Natural killer cell (primary cell): ENCODE results near the gene MR1. TPM values are rescaled to one million over a fixed set of nuclear protein-coding genes. Genes with fewer than 3 reads are reported as not detected.

Experiments used
- ATAC-seq, 3 donors: fragments of 150-1000 bp in 2 of 3; fragments of 200-7000 bp in 1 of 3; cut with Tn5 transposase; 1 replicate in 1 of 3; 2 replicates in 2 of 3; pipeline ENCODE4 v1.10.0; 2021; ENCODE audit warnings: mild to moderate bottlenecking in 2 of 3, moderate library complexity in 2 of 3
- DNase-seq, 2 donors: peaks; one replicate each; pipeline versions ENCODE4 v3.0.0 to v3.0.0-alpha.2; 2013 to 2021; ENCODE audit warnings: mixed read lengths in 1 of 2
- H3K27ac ChIP-seq: one replicate; pipeline ENCODE4 v1.5.1; 2013; ENCODE audit warnings: mild to moderate bottlenecking, low read length
- H3K27me3 ChIP-seq: one replicate; pipeline ENCODE4 v1.6.1; 2013; ENCODE audit warnings: low read length; ENCODE audit not compliant: control insufficient read depth, insufficient read depth
- H3K36me3 ChIP-seq: one replicate; pipeline ENCODE4 v1.6.1; 2013; ENCODE audit warnings: low read length; ENCODE audit not compliant: control insufficient read depth, insufficient read depth
- H3K4me1 ChIP-seq: one replicate; pipeline ENCODE4 v1.6.1; 2013; ENCODE audit warnings: low read length; ENCODE audit not compliant: control insufficient read depth, insufficient read depth
- H3K4me3 ChIP-seq: one replicate; pipeline ENCODE4 v1.5.1; 2013; ENCODE audit warnings: low read length
- H3K9me3 ChIP-seq: one replicate; pipeline ENCODE4 v1.6.1; 2013; ENCODE audit warnings: low read length; ENCODE audit not compliant: control insufficient read depth, insufficient read depth
- H3K27ac Mint-ChIP-seq, 2 donors: one replicate each; pipeline ENCODE4 v1.8.0; 2022; ENCODE audit warnings: mild to moderate bottlenecking in 2 of 2, mixed read lengths in 2 of 2, moderate library complexity in 1 of 2
- H3K27me3 Mint-ChIP-seq, 2 donors: one replicate each; pipeline ENCODE4 v1.8.0; 2022; ENCODE audit warnings: low read depth in 2 of 2, mixed read lengths in 2 of 2
- H3K36me3 Mint-ChIP-seq: one replicate; pipeline ENCODE4 v1.8.0; 2022; ENCODE audit warnings: mixed read lengths
- H3K4me1 Mint-ChIP-seq, 2 donors: one replicate each; pipeline ENCODE4 v1.8.0; 2022; ENCODE audit warnings: mixed read lengths in 2 of 2
- H3K4me3 Mint-ChIP-seq: one replicate; pipeline ENCODE4 v1.8.0; 2022; ENCODE audit warnings: mild to moderate bottlenecking, moderate library complexity, mixed read lengths
- H3K9me3 Mint-ChIP-seq, 2 donors: one replicate each; pipeline ENCODE4 v1.8.0; 2022; ENCODE audit warnings: mixed read lengths in 2 of 2
- CTCF ChIP-seq: fragments of 200-600 bp; IDR thresholded peaks from one replicate; pipeline ENCODE4 v1.8.0; 2022; ENCODE audit warnings: antibody characterized with exemption
- WGBS: methylation state at CpG from one replicate; pipeline ENCODE4 v1.1.7; 2013; ENCODE audit warnings: missing lambda C conversion rate; ENCODE audit not compliant: insufficient coverage; 5-methylcytosine and 5-hydroxymethylcytosine counted together
- intact Hi-C: fragments of 100-400 bp; cut with micrococcal nuclease; formaldehyde crosslinking; loops from one replicate; pipeline ENCODE4 v1.14.2; 2022
- total RNA-seq, 4 donors: library from RNA; stranded (reverse); fragments of 120-200 nt in 1 of 4; gene quantifications; one replicate each; pipeline versions ENCODE4 v1.2.3 to v1.2.4, GENCODE V29; 2013 to 2022

Gene MR1
- total RNA-seq, 3 donors from 2014 or later (not counting 1 experiment from before 2014, with no cell fraction given) = 27.8 to 35.3 (median 34.6) TPM

GRCh38 chr1:181077576-181078242 is 43.9 kb downstream of the MR1 start:
- Histone ChIP-seq H3K36me3 (no peaks in the 10 kb centered on the region), H3K4me1 (no peaks in the 10 kb centered on the region), H3K27me3 (no peaks in the 10 kb centered on the region), H3K9me3 (no peaks in the 10 kb centered on the region), H3K4me3 (no peak overlapping the region), H3K27ac (no peak overlapping the region)
- intact Hi-C loops = no loop called here
- DNase-seq = no peak
- Mint-ChIP-seq H3K27me3 (peaks cover 22 to 42% of the 10 kb centered on the region in 2 donors), H3K36me3 (no peaks in the 10 kb centered on the region), H3K4me1 (no peaks in the 10 kb centered on the region), H3K9me3 (no peaks in the 10 kb centered on the region), H3K27ac (no peak overlapping the region), H3K4me3 (no peak overlapping the region)
- no peak for TF ChIP-seq CTCF
- 83% methylated on average over 7 of the region's 7 CpGs for WGBS
- ATAC-seq = no peak

DNA sequence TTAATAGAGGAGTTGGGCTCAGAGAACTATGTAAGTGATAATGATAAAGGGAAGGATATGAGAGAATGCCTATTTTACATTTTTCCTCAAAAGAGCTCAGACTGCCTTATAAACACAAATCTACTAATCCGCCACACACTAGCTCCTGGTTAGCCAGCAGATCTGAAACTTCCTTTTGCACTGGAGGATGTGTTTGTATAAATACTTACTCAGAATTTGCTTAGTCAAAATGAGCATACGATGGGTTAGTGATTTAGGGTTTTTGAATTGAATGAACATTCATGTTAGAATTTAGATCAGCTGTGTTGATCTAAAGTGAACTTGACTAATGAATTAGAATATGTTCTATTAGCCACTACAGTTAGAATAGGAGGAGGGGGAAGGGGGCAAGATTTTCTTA is 45.6 kb downstream of the MR1 start:
- DNase-seq (no peak), ATAC-seq (no peak)
- H3K4me1 Mint-ChIP-seq = peaks cover 0 to 4% of the 10 kb centered on the region in 2 donors
- no peaks in the 10 kb centered on the region for H3K36me3 ChIP-seq
- no peaks in the 10 kb centered on the region for H3K4me1 ChIP-seq
- no peaks in the 10 kb centered on the region for H3K27me3 ChIP-seq
- H3K9me3 ChIP-seq = no peaks in the 10 kb centered on the region
- H3K27ac Mint-ChIP-seq = no peak overlapping the region
- H3K4me3 Mint-ChIP-seq = no peak overlapping the region
- H3K4me3 ChIP-seq = no peak overlapping the region
- H3K27me3 Mint-ChIP-seq = peaks cover 22 to 42% of the 10 kb centered on the region in 2 donors
- no peak for TF ChIP-seq CTCF
- WGBS = 22% methylated on average over 1 of the region's 2 CpGs
- no peaks in the 10 kb centered on the region for H3K9me3 Mint-ChIP-seq
- intact Hi-C loops = no loop called here
- no peak overlapping the region for H3K27ac ChIP-seq
- H3K36me3 Mint-ChIP-seq = no peaks in the 10 kb centered on the region

DNA sequence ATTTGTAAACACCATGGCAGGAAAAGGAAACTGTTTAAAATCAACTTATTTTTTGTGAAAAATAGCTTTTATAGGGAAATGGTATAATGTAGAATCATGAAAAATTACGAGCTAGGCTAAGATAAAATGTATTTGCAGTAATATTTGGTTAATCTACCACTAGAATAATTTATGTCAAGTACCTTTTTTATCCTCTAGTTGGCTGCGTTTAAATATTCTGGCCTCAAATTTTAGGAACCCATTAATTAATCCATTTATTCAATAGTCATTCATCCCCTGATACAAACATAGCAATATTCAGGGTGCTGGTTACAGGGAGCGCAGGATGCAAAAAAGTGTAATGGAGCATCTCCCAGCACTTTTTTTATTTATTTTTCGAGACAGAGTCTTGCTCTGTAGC is 46.1 kb downstream of the MR1 start:
- no peaks in the 10 kb centered on the region for H3K27me3 ChIP-seq

More for the DNA sequence above, 46.1 kb downstream of the MR1 start:
- Histone ChIP-seq H3K27ac (no peak overlapping the region), H3K9me3 (no peaks in the 10 kb centered on the region), H3K36me3 (no peaks in the 10 kb centered on the region), H3K4me1 (no peaks in the 10 kb centered on the region), H3K4me3 (no peak overlapping the region)
- Mint-ChIP-seq H3K36me3 (no peaks in the 10 kb centered on the region), H3K27me3 (peaks cover 19 to 37% of the 10 kb centered on the region in 2 donors), H3K27ac (no peak overlapping the region), H3K4me3 (no peak overlapping the region), H3K9me3 (no peaks in the 10 kb centered on the region), H3K4me1 (peaks cover 0 to 7% of the 10 kb centered on the region in 2 donors)
- intact Hi-C loops = no loop called here
- DNase-seq = no peak
- 42% methylated on average over 2 of the region's 4 CpGs for WGBS
- no peak for ATAC-seq
- TF ChIP-seq CTCF = no peak
